Activated T-cell treated with anti-CD3 and anti-CD28 coated beads for 48 hours (primary cell): ENCODE data around the gene CLK1.
"Not testable (repeated sequence)": the region's sequence is repeated elsewhere in the genome, so short reads cannot be mapped to it uniquely, and the experiment has no call there.

Source experiments
- DNase-seq: peaks from one replicate; pipeline ENCODE4 v3.0.0-alpha.2; 2020; ENCODE audit warnings: low read depth

Gene CLK1

DNA sequence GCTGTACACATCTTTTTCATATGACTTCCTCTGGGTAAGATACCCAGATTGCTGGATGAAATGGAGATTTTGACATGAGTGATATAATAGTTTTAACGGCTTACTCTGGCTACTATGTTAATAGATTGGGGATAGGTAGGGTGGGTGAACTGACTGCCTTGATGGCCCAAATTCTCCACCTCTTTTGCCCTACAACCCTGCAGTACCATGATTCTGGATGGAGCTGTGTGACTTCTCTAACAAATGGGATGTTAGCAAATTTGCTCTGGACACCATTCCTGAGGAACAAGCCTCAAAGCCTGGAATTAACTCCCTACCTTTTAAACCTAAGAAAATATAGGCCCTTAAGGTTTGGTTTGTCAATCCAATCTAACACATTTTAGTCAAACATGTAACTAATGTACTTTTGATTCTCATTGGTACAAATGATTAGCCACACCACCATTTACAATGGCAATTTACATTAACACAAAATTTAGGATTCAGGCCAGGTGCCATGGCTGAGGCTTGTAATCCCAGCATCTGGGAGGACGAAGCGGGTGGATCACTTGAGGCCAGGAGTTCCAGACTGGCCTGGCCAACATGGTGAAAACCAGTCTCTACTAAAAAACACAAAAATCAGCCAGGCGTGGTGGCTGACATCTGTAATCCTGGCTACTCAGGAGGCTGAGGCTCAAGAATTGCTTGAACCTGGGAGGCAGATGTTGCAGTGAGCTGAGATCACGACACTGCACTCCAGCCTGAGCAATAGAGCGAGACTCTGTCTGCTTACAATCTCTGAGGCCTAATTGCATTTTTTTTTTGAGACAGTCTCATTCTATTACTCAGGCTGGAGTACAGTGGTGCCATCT, 12.8 kb downstream of the CLK1 start:
- DNase-seq, result no peak

DNA sequence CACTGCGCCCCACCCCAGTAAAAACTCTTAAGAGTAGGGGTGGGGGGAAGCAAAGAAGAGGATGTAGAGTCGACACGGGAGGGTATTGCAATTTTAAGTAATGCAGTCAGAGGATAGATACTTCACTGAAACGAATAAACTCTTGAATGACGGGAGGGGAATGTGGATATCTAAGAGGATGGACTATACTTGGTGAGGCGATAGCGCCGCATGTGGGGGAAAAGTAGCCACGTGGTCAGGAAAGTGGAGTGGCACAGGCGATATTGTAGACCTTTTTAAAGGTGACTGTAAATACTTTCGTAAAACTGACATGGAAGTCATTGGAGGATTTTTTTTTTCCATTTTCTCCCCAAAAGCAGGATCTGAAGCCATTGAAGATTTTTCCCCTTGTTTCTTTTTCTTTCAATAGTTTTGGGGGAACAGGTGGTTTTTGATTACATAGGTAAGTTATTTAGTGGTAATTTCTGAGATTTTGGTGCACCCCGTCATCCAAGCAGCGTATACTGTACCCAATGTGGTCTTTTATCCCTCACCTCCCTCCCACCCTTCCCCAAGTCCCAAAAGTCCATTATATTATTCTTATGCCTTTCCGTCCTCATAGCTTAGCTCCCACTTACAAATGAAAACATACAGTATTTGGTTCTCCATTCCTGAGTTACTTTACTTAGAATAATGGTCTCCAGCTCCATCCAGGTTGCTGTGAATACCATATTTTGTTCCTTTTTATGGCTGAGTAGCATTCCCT, 13.8 kb downstream of the CLK1 start:
- DNase-seq, result no peak

DNA sequence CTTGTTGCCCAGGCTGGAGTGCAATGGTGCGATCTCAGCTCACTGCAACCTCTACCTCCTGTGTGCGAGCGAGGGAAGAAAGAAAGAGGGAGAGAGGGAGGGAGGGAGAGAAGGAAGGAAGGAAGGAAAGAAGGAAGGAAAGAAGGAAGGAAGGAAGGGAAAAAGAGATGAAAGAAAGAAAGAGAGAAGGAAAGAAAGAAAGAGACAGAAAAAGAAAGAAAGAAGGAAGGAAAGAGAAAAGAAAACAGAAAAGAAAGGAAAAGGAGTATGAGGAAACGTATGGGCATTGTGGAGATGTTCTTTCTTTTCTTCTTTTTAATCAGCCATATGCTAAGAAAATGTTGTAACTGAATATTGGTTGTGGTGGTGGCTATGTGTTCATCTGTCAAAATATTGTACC, 16.5 kb downstream of the CLK1 start:
- DNase-seq, result no peak

DNA sequence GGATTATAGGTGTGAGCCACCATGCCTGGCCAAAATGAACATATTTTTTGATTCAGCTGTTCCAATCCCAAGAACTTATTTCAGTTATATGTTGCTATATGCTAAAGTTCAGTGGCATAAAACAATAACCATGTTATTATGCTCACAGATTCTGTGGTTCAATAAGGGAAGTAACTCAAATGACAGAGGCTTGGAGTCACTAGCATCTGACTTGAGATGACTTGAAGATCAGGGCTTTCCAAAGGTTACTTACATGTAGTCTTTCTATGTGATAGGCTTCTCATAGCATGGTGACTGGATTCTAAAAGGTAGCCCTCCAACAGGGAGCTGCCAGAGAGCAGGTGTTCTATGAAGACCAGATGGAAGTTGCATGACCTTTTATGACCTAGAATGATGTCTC, 17.2 kb downstream of the CLK1 start:
- DNase-seq, result no peak

DNA sequence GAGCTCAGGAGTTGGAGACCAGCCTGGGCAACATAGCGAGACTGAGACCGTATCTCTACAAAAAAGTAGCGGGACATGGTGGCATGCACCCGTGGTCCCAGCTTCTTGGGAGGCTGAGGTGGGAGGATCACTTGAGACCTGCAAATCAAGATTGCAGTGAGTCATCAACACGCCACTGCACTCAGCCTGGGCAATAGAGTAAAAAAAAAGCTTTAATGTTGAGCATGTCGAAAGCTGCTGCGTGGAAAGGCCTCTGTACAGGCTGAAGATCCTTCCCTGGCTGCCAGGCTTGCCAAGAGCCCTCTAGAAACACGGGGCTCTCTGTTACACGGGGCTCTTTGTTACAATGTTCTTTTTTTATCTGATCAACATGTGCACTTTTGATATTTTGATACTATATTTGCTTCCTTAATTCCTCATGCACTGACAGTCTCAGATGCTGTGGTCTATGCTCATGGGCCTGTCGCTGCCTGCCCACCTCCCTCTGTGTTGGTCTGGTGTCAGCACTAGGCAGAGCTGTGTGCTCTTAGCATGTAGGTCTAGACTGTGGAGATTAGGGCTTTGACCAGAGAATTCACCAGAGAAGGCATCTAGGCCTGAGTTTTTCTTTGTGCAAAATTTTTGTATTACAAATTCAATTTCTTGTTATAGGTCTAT, 18.7 kb downstream of the CLK1 start:
- no peak for DNase-seq

DNA sequence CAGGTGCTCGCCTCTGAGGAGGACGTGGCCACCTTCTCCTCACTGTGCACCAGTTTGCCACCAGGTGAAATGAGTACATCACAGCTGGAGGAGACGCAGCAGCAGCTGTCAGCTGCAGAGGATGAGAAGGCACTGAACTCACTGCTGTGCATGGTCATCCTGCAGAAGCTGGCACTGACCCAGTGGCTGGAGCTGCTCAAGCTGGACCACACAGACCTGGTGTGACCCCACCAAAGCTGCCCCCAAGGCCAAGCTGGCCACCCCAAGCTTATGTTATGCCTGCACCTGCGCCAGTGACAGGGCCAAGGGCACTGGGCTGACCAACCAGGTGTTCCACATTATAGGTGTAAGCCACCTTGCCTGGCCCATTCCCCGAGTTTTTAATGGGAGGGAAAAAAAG, 19.3 kb downstream of the CLK1 start:
- DNase-seq, result no peak

DNA sequence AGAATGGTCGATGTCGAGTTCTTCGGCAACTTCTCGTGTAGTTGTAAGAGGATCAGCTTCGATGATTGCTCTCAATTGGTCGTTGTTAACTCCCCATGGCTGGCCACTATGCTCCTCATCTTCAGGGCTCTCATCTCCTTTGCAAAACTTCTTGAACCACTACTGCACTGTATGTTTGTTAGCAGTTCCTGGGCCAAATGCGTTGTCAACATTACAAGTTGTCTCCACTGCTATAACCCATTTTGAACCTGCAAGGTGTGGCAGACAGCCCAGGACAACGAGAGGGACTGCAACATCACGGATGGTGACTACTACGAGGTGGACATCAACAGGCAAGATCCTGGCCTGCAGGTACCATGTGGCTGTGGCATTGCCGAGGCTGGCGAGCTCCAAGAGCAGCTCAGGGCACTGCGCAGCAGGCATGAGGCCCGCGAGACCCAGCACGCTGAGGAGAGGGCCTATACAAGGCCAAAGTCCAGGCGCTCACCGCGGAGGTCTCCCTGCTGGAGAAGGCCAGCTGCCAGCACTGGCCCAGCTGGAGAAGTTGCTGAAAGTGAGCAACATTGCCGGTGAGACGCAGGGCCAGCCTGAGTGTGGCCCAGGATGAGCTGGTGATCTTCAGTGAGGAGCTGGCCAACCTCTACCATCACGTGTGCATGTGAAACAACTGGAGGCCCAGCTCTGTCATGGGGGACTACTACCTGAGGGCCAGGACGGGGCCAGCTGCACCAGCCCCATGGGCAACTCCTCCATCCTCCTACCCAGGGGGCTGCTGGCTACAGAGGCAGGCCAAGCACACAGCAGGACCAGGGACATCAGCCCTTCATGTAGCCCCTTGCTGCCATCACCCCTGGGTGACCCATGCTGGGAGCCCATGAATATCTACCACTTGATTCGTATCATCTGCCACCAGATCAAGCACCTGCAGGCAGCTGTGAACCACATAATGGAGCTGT, 20.2 kb downstream of the CLK1 start:
- DNase-seq, result no peak

DNA sequence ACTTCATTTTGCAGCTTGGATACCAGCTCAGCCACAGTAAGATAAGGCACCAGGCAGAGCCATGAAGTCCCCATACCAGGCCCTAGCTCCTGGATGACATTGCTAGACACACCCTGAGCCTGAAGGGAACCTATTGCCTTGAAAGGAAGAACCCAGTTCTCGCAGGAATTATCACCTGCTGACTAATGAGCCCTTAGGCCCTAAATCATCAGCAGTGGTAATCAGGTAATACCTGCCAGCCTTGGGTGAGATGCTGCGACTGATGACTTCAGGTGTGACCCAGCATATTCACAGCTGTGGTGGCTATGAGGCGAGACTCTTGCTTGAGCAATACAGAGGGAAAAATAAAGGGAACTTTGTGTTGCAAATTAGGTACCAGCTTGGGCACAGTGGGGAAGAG, 24.9 kb downstream of the CLK1 start:
- no peak for DNase-seq

DNA sequence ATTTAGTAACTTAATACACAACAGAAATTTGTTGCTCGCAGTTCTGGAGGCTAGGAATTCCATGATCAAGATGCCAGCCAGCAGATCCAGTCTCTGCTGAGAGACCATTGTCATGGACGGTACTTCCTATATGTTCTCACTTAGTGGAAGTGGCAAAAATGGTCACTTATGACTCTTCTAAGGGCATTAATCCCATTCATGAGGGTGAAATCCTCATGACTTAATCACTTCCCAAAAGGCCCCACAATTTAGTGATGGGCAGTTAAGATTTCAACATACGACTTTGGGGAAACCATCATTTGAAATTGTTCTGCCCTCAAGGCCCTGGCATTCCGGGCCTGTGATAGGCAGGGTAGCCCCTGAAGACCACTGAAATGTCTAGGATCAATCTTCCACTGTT, 29.8 kb downstream of the CLK1 start:
- no peak for DNase-seq

DNA sequence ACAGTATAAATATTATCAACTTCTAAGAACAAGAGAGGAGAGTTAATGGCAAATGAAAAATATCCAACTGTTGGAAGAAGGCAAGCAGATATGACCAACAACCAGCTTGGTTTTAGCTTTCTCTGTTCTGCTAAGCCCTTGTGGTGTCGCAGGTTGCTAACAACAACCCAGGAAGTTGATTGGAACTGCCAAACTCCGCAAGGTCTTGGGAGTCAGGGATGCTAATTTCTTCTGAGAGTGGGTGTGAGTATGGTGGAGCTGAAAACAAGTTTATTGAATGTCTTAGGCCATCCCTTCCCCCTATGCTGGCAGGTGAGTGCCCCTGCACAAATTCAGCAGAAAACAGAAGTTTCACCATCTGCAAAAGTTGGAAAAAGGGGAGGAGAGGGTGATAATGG, 35.2 kb downstream of the CLK1 start:
- no peak for DNase-seq

DNA sequence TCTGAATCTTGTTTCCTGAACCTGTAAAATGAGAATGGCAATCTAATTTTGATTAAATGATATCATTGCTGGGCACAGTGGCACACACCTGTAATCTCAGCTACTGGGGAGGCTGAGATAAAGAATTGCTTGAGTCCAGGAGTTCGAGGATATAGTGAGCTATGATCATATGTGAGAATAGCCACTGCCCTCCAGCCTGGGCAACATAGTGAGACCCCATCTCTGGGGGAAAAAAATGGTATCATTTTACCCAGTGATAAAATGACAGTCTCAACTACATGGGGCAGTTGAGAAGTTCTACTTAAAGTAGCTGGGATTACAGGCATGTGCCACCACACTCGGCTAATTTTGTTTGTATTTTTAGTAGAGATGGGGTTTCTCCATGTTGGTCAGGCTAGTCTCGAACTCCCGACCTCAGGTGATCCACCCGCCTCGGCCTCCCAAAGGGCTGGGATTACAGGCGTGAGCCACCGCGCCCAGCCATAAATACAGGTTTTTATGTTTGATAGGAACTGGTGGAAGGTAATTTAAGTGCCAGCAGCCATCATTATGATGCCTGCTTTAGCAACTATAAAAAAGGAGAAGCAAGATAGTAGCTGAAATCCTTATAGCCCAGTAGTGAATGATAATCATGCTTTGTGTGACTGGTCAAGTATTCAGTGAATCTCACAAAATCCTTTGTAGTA, 35.7 kb downstream of the CLK1 start:
- DNase-seq, result no peak

DNA sequence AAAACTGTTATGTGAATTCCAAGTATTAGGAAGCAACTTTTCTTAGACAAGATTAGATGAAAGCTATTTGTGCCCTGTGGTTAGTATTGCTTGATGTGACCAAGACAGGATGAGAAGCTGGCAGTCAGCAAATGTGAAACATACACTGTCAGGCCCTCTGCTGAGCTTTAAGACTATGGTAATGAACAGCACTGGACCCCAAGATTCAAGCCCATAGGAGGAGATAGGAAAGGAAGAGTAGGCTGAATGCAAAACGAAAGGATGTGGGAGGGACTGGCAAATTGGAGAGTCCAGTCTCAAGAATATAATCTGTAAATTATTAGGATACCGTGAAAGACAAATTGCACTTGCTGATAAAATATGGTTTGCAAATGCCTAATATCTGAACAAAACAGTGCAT, 36.4 kb downstream of the CLK1 start:
- no peak for DNase-seq

DNA sequence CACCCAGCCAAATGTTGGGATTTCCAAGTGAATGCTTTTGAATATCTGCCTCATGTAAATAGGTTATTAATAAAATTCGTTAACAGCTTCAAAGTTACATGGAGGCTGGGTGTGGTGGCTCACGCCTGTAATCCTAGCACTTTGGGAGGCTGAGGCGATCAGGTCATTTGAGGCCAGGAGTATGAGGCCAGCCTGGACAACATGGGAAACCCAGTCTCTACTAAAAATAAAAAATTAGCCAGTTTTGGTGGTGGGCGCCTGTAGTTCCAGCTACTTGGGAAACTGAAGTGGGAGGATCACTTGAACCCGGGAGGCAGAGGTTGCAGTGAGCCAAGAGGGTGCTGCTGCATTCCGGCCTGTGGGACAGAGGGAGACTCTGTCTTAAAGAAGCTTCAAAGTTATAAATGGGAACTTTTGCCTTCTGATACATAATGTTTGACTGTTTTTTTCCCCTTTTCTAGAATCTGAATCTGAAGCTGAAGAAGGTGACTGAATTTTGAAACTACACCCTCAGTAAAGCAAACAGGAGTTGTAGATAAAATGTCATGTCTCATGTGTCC, 42.7 kb downstream of the CLK1 start:
- no peak for DNase-seq

DNA sequence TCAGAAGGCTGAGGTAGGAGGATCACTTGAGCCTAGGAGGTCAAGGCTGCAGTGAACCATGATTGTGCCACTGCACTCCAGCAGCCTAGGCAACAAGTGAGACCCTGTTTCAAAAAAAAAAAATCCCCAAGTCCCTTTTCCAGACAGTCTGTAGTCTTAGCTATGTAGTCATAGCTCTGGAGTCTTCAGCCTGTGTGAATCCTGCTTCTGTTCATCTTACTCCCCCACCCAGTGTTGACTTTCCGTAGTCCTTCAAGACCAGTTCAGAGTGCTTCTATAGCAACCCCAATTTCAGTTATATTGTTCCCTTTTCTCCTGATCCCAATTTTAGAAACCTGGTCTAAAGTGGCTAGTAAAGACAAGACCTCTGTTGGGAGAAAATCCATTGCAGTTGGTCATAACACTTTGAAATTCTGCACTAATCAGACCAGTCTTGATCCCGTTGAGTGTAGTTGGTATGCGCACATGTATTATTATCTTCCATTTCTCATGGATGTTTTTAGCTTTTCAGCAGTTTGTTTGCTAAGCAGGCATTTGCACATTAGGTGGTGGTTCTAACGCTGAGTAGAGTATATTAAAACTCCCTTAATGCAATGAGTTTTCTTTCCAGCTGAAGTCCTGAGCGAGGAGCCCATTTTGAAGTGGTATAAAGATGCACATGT, 43.8 kb downstream of the CLK1 start:
- DNase-seq, result no peak

DNA sequence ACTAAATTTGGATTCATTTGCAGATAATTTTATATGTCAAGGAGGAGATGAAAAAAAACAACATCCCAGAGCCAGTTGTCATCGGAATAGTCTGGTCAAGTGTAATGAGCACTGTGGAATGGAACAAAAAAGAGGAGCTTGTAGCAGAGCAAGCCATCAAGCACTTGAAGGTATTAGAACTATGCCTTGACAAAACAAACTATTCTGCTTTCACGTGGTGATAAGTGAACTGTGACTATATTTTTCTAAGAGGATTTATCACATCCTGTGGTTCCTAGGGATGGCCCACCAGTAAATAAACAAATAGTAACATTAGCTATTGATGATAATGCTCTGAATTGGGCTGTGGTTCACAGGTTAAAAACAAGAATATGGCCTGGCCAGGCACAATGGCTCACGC, 45.7 kb downstream of the CLK1 start:
- DNase-seq, result not testable (repeated sequence)

DNA sequence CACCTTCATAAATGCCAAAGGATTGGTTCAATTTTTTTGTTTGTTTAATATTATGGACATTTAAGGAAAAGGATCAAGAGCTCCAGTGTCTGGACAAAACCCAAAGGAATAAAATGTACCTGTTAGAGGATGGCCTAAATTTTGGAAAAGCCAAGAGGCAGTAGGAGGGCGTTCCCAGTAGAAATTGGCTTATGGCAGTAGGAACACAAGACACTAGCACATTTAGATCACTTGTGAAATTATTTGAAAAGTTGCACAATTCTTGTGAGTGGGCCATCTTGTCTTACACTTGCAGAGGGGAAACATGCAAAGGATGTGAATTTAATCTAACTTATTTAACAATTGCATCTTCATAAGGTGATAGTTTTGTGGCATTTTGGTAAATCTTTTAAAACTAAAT, 49.5 kb downstream of the CLK1 start:
- no peak for DNase-seq

DNA sequence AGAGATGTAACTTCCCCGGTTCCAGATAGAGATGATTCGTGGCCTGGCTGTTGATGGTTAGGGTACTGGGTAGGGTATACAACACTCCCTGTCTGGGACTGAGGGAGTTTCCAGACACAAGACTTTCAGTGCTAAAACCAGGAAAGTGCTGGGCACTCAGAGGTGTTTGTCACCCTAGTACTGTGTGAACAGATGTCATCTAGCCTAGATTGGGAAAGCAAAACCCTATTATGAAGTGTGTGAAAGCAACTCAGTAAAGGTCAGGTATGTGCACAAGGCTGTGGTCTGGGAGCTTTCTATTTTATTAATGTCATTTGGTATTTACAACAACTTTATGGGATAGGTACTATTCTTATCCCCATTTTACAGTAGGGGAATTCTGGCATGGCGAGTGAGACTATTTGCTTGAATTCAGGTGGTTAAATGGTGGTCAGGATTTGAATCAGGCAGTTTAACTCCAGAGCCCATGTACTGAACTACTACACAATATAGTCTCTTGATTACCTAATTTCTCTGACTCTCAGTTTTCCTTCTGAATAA, 50.1 kb downstream of the CLK1 start:
- DNase-seq, result peak; percentile 19

DNA sequence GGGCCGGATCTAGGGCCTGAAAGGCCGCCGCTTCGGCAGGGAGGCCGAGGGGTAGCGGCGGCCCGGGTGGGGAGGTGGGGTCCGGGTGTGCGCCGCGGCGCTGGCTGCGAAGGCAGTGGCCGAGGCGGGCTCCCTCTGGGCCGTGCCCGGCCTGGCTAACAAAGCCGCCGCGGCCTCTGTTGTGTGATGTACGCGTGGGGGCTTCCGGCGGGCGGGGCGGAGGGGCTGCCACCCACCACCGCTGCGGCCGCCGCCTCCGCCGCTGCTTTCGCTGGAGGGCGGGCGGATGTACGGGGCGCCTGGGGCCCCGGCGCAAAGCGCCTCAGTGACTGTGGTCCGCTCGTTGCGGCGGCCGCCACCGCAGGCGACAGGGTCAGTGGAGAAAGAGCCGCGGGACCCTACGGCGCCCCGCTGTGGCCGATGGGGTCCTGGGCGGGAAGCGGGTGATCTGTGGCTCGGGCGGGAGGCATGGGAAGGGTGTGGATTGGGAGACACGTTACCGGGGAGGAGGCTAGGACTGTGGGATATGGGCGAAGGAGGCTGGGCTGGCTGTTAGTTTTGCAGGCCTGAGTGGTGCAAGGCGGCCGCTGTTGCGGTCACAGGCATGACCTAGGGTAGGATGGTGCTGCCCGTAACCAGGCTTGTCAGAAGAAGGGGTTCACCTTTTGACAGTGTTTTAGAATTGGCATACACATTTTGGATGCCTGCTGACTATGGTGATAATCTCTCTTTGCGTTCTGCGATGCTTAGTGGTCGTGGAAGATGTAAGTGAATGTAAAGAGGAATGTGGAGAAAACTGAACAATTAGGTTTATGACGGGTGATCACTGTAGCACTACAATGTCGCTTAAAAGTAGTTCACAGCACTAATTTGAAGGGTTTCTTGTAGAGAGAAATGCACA, 52.1 kb downstream of the CLK1 start:
- peak; percentile 64 for DNase-seq
